HG02763 (cell line): Measurements from ENCODE around the gene MASTL.
A peak's percentile ranks its signal among the peaks of the same experiment; 100 is the strongest.
"Not testable (repeated sequence)": the region's sequence is repeated elsewhere in the genome, so short reads cannot be mapped to it uniquely, and the experiment has no call there.

Experiments
- ATAC-seq: cut with Tn5 transposase; IDR thresholded peaks from one replicate; pipeline ENCODE4 v1.9.1; 2021; ENCODE audit warnings: mild to moderate bottlenecking, moderate library complexity; ENCODE audit not compliant: unreplicated experiment

The MASTL gene

GRCh38 chr10:27155066-27155754 is at the start of gene MASTL:
Gene MASTL (plus strand): TSS chr10:27155352. CDS start chr10:27155427, 75 bp downstream.
- peak; percentile 80 for ATAC-seq

GRCh38 chr10:27108165-27108564 is 47.0 kb upstream of the MASTL start:
- ATAC-seq = no peak

GRCh38 chr10:27134371-27134770 is 20.8 kb upstream of the MASTL start:
- no peak for ATAC-seq

- no peak for ATAC-seq
Observed at GRCh38 chr10:27138277-27138676, 16.9 kb upstream of the MASTL start.

- no peak for ATAC-seq
Observed at GRCh38 chr10:27143686-27144085, 11.5 kb upstream of the MASTL start.

- ATAC-seq = no peak
Observed at GRCh38 chr10:27145937-27146336, 9.2 kb upstream of the MASTL start.

GRCh38 chr10:27147701-27148100 is 7.5 kb upstream of the MASTL start:
- no peak for ATAC-seq

GRCh38 chr10:27150261-27150660 is 4.9 kb upstream of the MASTL start:
- ATAC-seq = no peak

GRCh38 chr10:27152687-27153086 is 2.5 kb upstream of the MASTL start:
- no peak for ATAC-seq

- no peak for ATAC-seq
Observed at GRCh38 chr10:27153329-27153728, 1.8 kb upstream of the MASTL start.

GRCh38 chr10:27153845-27154193 is 1.3 kb upstream of the MASTL start:
- peak; percentile 2 for ATAC-seq

GRCh38 chr10:27156566-27156965 is 1.4 kb downstream of the MASTL start:
- ATAC-seq = not testable (repeated sequence)

GRCh38 chr10:27157150-27157549 is 2.0 kb downstream of the MASTL start:
- no peak for ATAC-seq

- no peak for ATAC-seq
Observed at GRCh38 chr10:27158421-27158820, 3.3 kb downstream of the MASTL start.

- ATAC-seq = no peak
Observed at GRCh38 chr10:27169849-27170248, 14.7 kb downstream of the MASTL start.

GRCh38 chr10:27188259-27188658 is 33.1 kb downstream of the MASTL start:
- ATAC-seq = no peak

GRCh38 chr10:27188897-27189296 is 33.7 kb downstream of the MASTL start:
- no peak for ATAC-seq

GRCh38 chr10:27190508-27190907 is 35.4 kb downstream of the MASTL start:
- ATAC-seq = no peak

GRCh38 chr10:27192284-27192683 is 37.1 kb downstream of the MASTL start:
- ATAC-seq = no peak

GRCh38 chr10:27197980-27198620 is 42.9 kb downstream of the MASTL start:
- ATAC-seq = no peak

GRCh38 chr10:27203806-27204205 is 48.7 kb downstream of the MASTL start:
- no peak for ATAC-seq

- no peak for ATAC-seq
Observed at GRCh38 chr10:27207350-27207749, 52.2 kb downstream of the MASTL start.

- ATAC-seq = no peak
Observed at GRCh38 chr10:27223964-27224363, 68.8 kb downstream of the MASTL start.
